ENCODE measurements around the gene SEMA6A.

SEMA6A gene

GRCh38 chr5:116522356-116523136 lies 52.1 kb downstream of the SEMA6A start:
- no peak for TF ChIP-seq CTCF (IDR thresholded peaks at IDR 0.05; ENCODE audit: control insufficient read depth, insufficient read depth, low read depth, low read length, missing control alignments)
- no peak for DNase-seq (ENCODE audit: low read depth)
- H3K4me3 ChIP-seq (ENCODE audit: control insufficient read depth, low read depth, low read length), result no peak overlapping the region

- H3K4me3 ChIP-seq (ENCODE audit: control insufficient read depth, low read depth, low read length), result no peak overlapping the region
- TF ChIP-seq CTCF (IDR thresholded peaks at IDR 0.05; ENCODE audit: control insufficient read depth, insufficient read depth, low read depth, low read length, missing control alignments), result no peak
- no peak for DNase-seq (ENCODE audit: low read depth)
Measured at GRCh38 chr5:116521173-116521872, 53.3 kb downstream of the SEMA6A start.

GRCh38 chr5:116520771-116521170 lies 53.9 kb downstream of the SEMA6A start:
- H3K4me3 ChIP-seq (ENCODE audit: control insufficient read depth, low read depth, low read length), result no peak overlapping the region
- no peak for DNase-seq (ENCODE audit: low read depth)
- no peak for TF ChIP-seq CTCF (IDR thresholded peaks at IDR 0.05; ENCODE audit: control insufficient read depth, insufficient read depth, low read depth, low read length, missing control alignments)

- DNase-seq (ENCODE audit: low read depth), result no peak
- TF ChIP-seq CTCF (IDR thresholded peaks at IDR 0.05; ENCODE audit: control insufficient read depth, insufficient read depth, low read depth, low read length, missing control alignments), result no peak
- no peak overlapping the region for H3K4me3 ChIP-seq (ENCODE audit: control insufficient read depth, low read depth, low read length)
Measured at GRCh38 chr5:116518423-116518822, 56.2 kb downstream of the SEMA6A start.

- no peak overlapping the region for H3K4me3 ChIP-seq (ENCODE audit: control insufficient read depth, low read depth, low read length)
- TF ChIP-seq CTCF (IDR thresholded peaks at IDR 0.05; ENCODE audit: control insufficient read depth, insufficient read depth, low read depth, low read length, missing control alignments), result no peak
Measured at GRCh38 chr5:116517488-116517887, 57.1 kb downstream of the SEMA6A start.

GRCh38 chr5:116516021-116516420 lies 58.6 kb downstream of the SEMA6A start:
- H3K4me3 ChIP-seq (ENCODE audit: control insufficient read depth, low read depth, low read length), result no peak overlapping the region
- DNase-seq (ENCODE audit: low read depth), result no peak
- TF ChIP-seq CTCF (IDR thresholded peaks at IDR 0.05; ENCODE audit: control insufficient read depth, insufficient read depth, low read depth, low read length, missing control alignments), result no peak

More at GRCh38 chr5:116517488-116517887, 57.1 kb downstream of the SEMA6A start:
- DNase-seq (ENCODE audit: low read depth), result no peak

Data from AG09309 (cell line).